CD4-positive, alpha-beta T cell (primary cell): ENCODE data around the gene GNG13. TPM values are rescaled to one million over a fixed set of nuclear protein-coding genes. Genes with fewer than 3 reads are reported as not detected.
"Not testable (repeated sequence)": the region's sequence is repeated elsewhere in the genome, so short reads cannot be mapped to it uniquely, and the experiment has no call there.

Experiments used
- ATAC-seq: fragments of 200-7000 bp; cut with Tn5 transposase; one replicate; pipeline ENCODE4 v1.10.0; 2022; ENCODE audit warnings: mild to moderate bottlenecking; ENCODE audit not compliant: poor library complexity
- CTCF ChIA-PET: fragments of 350-600 bp; sonication (Branson Sonifier 250); formaldehyde crosslinking; loops from one replicate; lab custom pipeline; 2021; ENCODE audit warnings: antibody characterized with exemption, inconsistent platforms; lab: Charles Lee
- POLR2A ChIA-PET: fragments of 350-600 bp; sonication (Branson Sonifier 250); formaldehyde crosslinking; loops from one replicate; lab custom pipeline; 2021; ENCODE audit warnings: antibody characterized with exemption, inconsistent platforms; lab: Charles Lee
- DNase-seq, 14 experiments: peaks; one replicate each; pipeline ENCODE4 v3.0.0-alpha.2; 2013 to 2020; ENCODE audit warnings: mixed read lengths in 2 of 14
- H3K27ac ChIP-seq, 2 donors: one replicate each; pipeline versions ENCODE4 v1.5.1 to v1.7.0; 2013; ENCODE audit warnings: low read length in 2 of 2, low read depth in 1 of 2, mild to moderate bottlenecking in 1 of 2
- H3K27me3 ChIP-seq, 2 experiments: 1 replicate in 1 of 2; 2 replicates in 1 of 2; pipeline versions ENCODE4 v1.6.1 to v1.7.0; 2013; ENCODE audit warnings: low read length in 2 of 2, control low read depth in 1 of 2, mild to moderate bottlenecking in 1 of 2, moderate library complexity in 1 of 2; ENCODE audit not compliant: insufficient read depth in 2 of 2, control insufficient read depth in 1 of 2
- H3K36me3 ChIP-seq: one replicate; pipeline ENCODE4 v1.6.1; 2013; ENCODE audit warnings: low read length, control low read depth; ENCODE audit not compliant: insufficient read depth
- H3K4me1 ChIP-seq: one replicate; pipeline ENCODE4 v1.6.1; 2013; ENCODE audit warnings: low read length, control low read depth; ENCODE audit not compliant: insufficient read depth
- H3K4me3 ChIP-seq: one replicate; pipeline ENCODE4 v1.5.1; 2013; ENCODE audit warnings: mild to moderate bottlenecking, low read length, moderate library complexity
- H3K9me3 ChIP-seq, 2 experiments: 1 replicate in 1 of 2; 2 replicates in 1 of 2; pipeline versions ENCODE4 v1.6.1 to v1.7.0; 2013; ENCODE audit warnings: low read length in 2 of 2, mild to moderate bottlenecking in 2 of 2, control low read depth in 1 of 2, moderate library complexity in 1 of 2; ENCODE audit not compliant: control insufficient read depth in 1 of 2, insufficient read depth in 1 of 2
- H3K27ac Mint-ChIP-seq: one replicate; pipeline ENCODE4 v1.8.0; 2020; ENCODE audit warnings: mixed read lengths
- H3K27me3 Mint-ChIP-seq: one replicate; pipeline ENCODE4 v1.8.0; 2021; ENCODE audit warnings: mixed read lengths
- H3K36me3 Mint-ChIP-seq: one replicate; pipeline ENCODE4 v1.8.0; 2021; ENCODE audit warnings: low read depth, mixed read lengths
- H3K4me1 Mint-ChIP-seq: one replicate; pipeline ENCODE4 v1.8.0; 2021; ENCODE audit warnings: low read depth, mixed read lengths
- H3K4me3 Mint-ChIP-seq: one replicate; pipeline ENCODE4 v1.8.0; 2020; ENCODE audit warnings: mild to moderate bottlenecking, mixed read lengths
- H3K9me3 Mint-ChIP-seq: one replicate; pipeline ENCODE4 v1.8.0; 2020; ENCODE audit warnings: mixed read lengths
- intact Hi-C, 2 experiments: fragments of 100-400 bp; cut with DNase I in 1 of 2; cut with micrococcal nuclease in 1 of 2; formaldehyde crosslinking; loops; one replicate each; pipeline versions ENCODE4 v1.15.1 to v1.9.0; 2023 to 2025; cut with DNase I, micrococcal nuclease
- total RNA-seq, 174 experiments: library from RNA in 2 of 174; stranded (reverse) in 2 of 174; gene quantifications; one replicate each; pipeline ENCODE4 v1.2.3 and lab custom pipeline; 2021 to 2026
- TF ChIP-seq, protein P1 (sequence below): fragments of 200-600 bp; IDR thresholded peaks from one replicate; pipeline ENCODE4 v1.8.0; 2022; ENCODE audit warnings: antibody characterized with exemption, mild to moderate bottlenecking

Gene GNG13
- total RNA-seq, 2 experiments from 2014 or later: not detected

DNA sequence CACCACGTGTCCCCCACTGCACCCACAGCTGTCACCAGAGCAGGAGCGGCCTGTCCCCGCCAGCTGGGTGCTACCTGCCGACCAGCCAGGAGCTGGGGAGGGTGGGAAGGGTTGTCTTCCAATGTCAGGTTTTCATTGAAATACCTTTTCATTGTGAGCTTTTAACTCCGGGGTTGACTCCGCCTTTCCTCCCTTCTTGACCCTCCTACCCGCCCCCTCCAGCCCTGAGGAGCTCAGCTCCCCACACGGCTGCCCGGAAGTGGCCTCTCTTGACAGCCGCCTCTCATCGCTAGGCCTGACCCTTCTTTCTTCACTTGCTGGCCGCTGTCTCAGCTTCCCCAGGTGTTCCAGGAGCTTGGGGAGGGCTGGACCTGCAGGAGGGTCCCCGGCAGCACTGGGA is 21.2 kb upstream of the GNG13 start:
- peaks cover 11% of the 10 kb centered on the region for H3K4me1 Mint-ChIP-seq
- no peak overlapping the region for H3K27ac Mint-ChIP-seq
- DNase-seq (no peak), ATAC-seq (no peak)
- Histone ChIP-seq H3K4me1 (peaks cover 13% of the 10 kb centered on the region), H3K36me3 (no peaks in the 10 kb centered on the region), H3K9me3 (peaks cover 0 to 24% of the 10 kb centered on the region in 2 experiments), H3K27ac (no peak overlapping the region), H3K27me3 (peaks cover 4 to 16% of the 10 kb centered on the region in 2 experiments), H3K4me3 (no peak overlapping the region)
- H3K4me3 Mint-ChIP-seq: no peak overlapping the region
- intact Hi-C loops: no loop called here
- peaks cover 17% of the 10 kb centered on the region for H3K27me3 Mint-ChIP-seq
- CTCF ChIA-PET: no interaction called here
- POLR2A ChIA-PET: no interaction called here
- TF ChIP-seq, protein P1, sequence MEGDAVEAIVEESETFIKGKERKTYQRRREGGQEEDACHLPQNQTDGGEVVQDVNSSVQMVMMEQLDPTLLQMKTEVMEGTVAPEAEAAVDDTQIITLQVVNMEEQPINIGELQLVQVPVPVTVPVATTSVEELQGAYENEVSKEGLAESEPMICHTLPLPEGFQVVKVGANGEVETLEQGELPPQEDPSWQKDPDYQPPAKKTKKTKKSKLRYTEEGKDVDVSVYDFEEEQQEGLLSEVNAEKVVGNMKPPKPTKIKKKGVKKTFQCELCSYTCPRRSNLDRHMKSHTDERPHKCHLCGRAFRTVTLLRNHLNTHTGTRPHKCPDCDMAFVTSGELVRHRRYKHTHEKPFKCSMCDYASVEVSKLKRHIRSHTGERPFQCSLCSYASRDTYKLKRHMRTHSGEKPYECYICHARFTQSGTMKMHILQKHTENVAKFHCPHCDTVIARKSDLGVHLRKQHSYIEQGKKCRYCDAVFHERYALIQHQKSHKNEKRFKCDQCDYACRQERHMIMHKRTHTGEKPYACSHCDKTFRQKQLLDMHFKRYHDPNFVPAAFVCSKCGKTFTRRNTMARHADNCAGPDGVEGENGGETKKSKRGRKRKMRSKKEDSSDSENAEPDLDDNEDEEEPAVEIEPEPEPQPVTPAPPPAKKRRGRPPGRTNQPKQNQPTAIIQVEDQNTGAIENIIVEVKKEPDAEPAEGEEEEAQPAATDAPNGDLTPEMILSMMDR: no peak
- H3K36me3 Mint-ChIP-seq: no peaks in the 10 kb centered on the region
- H3K9me3 Mint-ChIP-seq: no peaks in the 10 kb centered on the region

GRCh38 chr16:820748-821147 is 20.2 kb upstream of the GNG13 start:
- ATAC-seq (no peak), DNase-seq (no peak)
- H3K36me3 ChIP-seq: no peaks in the 10 kb centered on the region
- intact Hi-C loops: no loop called here
- TF ChIP-seq, protein P1: no peak
- peaks cover 22% of the 10 kb centered on the region for H3K27me3 Mint-ChIP-seq
- H3K27ac ChIP-seq: no peak overlapping the region
- peaks cover 13% of the 10 kb centered on the region for H3K4me1 ChIP-seq
- H3K9me3 ChIP-seq: peaks cover 0 to 24% of the 10 kb centered on the region in 2 experiments
- H3K27me3 ChIP-seq: peaks cover 4 to 23% of the 10 kb centered on the region in 2 experiments
- ChIA-PET POLR2A (no interaction called here), CTCF (no interaction called here)
- H3K4me1 Mint-ChIP-seq: peaks cover 11% of the 10 kb centered on the region
- no peak overlapping the region for H3K4me3 ChIP-seq
- no peak overlapping the region for H3K27ac Mint-ChIP-seq
- no peaks in the 10 kb centered on the region for H3K9me3 Mint-ChIP-seq
- no peak overlapping the region for H3K4me3 Mint-ChIP-seq
- no peaks in the 10 kb centered on the region for H3K36me3 Mint-ChIP-seq

DNA sequence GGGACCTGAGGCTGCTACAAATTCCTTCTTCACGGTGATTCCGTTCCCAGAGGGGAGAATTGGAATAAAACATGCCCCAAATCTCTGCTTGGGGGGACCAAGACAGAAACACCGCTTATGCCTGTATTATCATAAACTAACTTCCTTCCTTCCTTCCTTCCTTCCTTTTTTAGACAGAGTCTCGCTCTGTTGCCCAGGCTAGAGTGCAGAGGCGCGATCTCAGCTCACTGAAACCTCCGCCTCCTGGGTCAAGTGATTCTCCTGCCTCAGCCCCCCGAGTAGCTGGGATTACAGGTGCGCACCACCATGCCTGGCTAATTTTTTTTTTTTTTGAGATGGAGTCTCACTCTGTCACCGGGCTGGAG is 19.5 kb upstream of the GNG13 start:
- H3K36me3 Mint-ChIP-seq, H3K4me3 Mint-ChIP-seq, H3K4me3 ChIP-seq, CTCF ChIA-PET, H3K9me3 Mint-ChIP-seq, DNase-seq, POLR2A ChIA-PET, ATAC-seq, H3K27ac ChIP-seq, H3K36me3 ChIP-seq, intact Hi-C loops: not testable (repeated sequence)
- H3K9me3 ChIP-seq: peaks cover 0 to 24% of the 10 kb centered on the region in 2 experiments
- Mint-ChIP-seq H3K27me3 (peaks cover 26% of the 10 kb centered on the region), H3K4me1 (peaks cover 11% of the 10 kb centered on the region), H3K27ac (peak overlapping the region; percentile 86)
- H3K27me3 ChIP-seq: peaks cover 4 to 26% of the 10 kb centered on the region in 2 experiments
- H3K4me1 ChIP-seq: peaks cover 13% of the 10 kb centered on the region
